Iris pigment epithelial cell (primary cell): Measurements from ENCODE around the gene BABAM2.

Experiments
- DNase-seq: peaks from one replicate; pipeline ENCODE4 v3.0.0-alpha.2; 2011; ENCODE audit warnings: low read depth

Gene BABAM2

DNA sequence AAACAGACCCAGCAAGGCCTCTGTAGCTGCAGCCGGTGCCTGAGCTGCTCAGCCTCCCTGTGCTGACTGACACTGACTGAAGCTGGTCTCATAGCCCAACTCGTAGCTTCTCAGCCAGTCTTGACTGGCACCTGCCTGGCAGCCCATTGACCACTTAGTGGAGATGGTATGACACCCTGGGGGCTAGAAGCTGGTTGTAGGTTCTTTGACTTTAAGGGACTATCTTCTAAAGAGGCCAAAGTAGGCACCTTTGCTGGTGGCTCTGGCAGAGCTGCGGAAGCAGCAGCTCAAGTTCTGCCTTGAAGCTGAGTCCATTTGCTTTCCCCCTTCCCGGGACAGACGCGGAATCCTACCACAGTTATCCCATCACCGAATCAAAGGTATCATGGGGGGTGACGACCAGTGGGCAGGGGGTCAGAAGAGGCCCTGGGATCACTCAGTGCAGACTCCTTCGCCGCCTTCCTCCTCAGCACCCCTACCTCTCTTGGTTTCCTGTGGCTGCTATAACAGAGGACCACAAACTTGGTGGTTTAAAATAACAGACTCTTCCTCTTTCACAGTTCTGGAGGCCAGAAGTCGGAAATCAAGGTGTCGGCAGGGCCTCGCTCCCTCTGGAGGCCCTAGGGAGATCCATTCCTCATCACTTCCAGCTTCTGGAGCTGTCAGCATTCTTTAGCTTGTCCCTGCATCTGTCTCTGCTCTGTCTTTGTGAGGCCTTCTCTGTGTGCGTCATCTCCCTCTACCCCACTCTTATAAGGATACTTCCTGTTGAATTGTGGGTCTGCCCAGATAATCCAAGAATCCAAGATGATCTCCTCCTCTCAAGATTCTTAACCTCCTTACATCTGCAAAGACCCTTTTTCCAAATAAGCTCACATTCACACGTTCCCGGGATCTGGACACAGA, 488.4 kb downstream of the BABAM2 start:
- DNase-seq = no peak

DNA sequence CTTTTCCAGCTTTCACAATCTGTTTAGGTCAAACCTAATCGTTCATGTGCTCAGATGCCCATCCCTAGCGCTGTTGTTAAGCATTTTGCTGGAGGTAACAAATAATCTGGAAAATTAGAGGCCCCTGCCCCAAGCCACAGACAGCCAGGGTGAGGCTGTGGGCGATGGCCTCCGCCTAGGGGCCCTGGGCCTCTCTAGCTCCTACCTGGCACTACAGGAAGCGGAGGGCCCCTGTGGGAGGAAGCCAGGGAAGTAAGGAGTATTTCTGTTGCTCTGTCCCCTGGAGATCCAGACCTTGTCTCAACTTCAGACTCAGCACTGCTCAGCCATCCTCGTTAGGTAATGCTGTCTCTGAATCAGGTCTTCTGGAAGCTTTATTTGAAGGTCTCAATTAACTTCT, 489.7 kb downstream of the BABAM2 start:
- DNase-seq = no peak

DNA sequence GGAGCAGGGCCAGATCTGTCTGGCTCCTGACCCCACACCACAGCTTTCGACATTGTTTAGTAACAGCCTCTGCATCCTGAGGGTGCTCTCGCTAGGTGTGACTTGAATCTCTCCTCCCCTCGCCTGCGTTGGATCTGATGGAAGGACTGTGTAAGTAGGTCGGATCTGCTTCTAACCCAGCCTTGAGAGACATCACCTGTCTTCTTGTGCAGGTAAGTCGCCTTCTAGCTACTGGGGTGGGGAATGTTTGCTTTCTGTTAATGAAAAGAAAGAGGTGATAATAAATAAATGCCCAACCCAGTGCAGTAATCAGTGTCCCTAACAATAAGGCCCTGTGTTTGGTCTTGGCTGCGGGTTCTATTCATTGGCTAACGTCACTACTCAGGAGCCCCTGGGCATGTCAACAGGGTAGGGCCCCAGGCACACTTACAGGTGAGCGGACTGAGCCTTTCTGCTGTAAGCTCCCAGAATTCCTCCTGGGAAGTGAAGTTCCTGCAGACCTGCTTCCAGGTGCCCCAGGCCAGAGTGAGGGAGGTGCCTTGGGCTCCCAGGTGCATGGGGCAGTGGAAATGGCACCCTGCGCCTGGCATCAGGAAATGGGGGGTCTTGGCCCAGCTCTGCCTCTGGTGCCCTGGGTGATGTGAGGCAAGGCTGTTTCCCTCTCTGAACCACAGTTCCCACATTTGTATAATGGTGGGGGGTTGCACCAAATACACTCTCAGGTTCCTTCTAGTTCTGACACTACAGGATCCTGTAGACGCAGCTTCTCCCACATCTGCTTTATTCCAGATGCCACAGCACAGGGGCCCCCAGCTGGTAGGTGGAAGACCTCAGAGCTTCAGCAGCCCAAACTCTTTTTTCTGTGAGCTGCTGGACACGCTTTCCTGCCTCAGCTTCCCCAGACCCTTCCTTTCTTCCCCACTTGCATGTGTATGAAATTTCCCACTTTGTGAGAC, 491.0 kb downstream of the BABAM2 start:
- no peak for DNase-seq

DNA sequence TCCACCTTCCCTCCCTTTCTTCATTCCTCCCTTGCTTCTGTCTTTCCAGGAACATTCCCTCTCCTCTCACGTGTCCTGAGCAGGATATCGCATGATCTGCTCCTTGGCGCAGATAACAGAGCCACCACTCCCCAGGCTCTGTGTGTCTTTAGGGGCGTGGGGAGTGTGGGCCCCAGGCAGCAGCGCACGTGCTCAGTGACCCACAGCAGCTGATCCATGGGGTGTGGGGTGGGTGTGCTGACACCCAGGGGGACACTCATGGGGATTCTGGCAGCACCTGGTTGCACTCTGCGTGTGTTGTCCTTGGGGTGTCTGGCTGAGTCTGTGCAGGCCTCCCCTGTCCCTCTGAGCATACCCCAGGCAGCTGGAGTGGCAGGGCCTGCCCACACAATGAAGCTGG, 492.2 kb downstream of the BABAM2 start:
- no peak for DNase-seq

DNA sequence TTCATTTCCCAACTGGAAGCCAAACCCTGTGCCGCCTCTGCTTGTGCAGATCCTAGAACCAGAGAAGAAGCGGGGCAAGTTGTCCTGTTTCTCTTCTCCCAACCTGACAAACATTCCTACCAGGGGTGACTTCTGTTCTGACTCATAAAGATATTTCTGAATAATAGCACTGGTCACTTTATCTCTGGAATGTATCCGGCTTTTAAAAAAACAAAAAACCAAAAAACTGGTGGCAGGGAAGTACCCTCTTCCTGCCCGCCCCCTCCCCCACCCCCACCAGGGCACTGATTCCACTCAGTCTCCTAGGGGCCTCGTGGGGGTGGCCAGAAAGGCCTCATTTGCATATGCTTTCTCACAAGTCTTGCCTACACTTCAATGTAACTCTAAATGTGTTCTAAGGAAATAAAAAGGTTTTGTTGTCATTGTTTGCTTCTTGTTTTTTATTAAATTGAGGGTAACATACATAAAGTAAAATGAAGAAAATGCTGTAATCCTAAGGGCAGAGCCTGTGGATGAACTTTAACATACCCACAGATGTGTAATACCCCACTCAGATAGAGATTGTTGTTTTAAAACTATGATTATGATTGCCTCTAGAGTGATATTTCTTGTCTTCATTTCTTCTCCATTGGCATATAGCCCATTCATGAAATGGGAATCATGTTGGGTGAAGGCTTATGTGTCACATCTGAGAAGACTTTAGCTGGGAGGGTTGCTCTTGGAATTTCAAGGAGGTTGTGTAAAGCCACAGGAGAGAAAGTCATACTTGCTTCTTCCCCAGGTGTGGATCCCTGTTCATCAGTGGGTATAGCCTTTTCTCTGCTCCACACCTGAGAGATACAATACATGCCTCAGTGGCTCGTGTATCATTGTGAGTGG, 496.8 kb downstream of the BABAM2 start:
- no peak for DNase-seq
